Effector memory CD4-positive, alpha-beta T cell (primary cell): ENCODE results near the gene SEC14L1.
A peak's percentile ranks its signal among the peaks of the same experiment; 100 is the strongest.

Experiments used
- DNase-seq, 3 donors: peaks; one replicate each; pipeline ENCODE4 v3.0.0-alpha.2; 2020
- H3K27ac ChIP-seq: 2 replicates; pipeline ENCODE4 v1.7.0; 2013; ENCODE audit warnings: mild to moderate bottlenecking, low read length, moderate library complexity; ENCODE audit not compliant: insufficient read depth, poor library complexity, severe bottlenecking
- H3K27me3 ChIP-seq: replicated peaks from 2 replicates; pipeline ENCODE4 v1.7.0; 2013; ENCODE audit warnings: mild to moderate bottlenecking, low read length; ENCODE audit not compliant: insufficient read depth, control insufficient read depth, poor library complexity, severe bottlenecking
- H3K36me3 ChIP-seq: 2 replicates; pipeline ENCODE4 v1.7.0; 2013; ENCODE audit warnings: mild to moderate bottlenecking, low read length, moderate library complexity; ENCODE audit not compliant: control insufficient read depth, insufficient read depth
- H3K4me1 ChIP-seq: 2 replicates; pipeline ENCODE4 v1.7.0; 2013; ENCODE audit warnings: low read length, mild to moderate bottlenecking; ENCODE audit not compliant: control insufficient read depth, insufficient read depth, poor library complexity, severe bottlenecking
- H3K4me3 ChIP-seq: 2 replicates; pipeline ENCODE4 v1.7.0; 2013; ENCODE audit warnings: low read length, low read depth, mild to moderate bottlenecking; ENCODE audit not compliant: insufficient read depth, poor library complexity, severe bottlenecking
- H3K9me3 ChIP-seq: 2 replicates; pipeline ENCODE4 v1.7.0; 2013; ENCODE audit warnings: mild to moderate bottlenecking, low read length, moderate library complexity; ENCODE audit not compliant: control insufficient read depth

Gene SEC14L1

DNA sequence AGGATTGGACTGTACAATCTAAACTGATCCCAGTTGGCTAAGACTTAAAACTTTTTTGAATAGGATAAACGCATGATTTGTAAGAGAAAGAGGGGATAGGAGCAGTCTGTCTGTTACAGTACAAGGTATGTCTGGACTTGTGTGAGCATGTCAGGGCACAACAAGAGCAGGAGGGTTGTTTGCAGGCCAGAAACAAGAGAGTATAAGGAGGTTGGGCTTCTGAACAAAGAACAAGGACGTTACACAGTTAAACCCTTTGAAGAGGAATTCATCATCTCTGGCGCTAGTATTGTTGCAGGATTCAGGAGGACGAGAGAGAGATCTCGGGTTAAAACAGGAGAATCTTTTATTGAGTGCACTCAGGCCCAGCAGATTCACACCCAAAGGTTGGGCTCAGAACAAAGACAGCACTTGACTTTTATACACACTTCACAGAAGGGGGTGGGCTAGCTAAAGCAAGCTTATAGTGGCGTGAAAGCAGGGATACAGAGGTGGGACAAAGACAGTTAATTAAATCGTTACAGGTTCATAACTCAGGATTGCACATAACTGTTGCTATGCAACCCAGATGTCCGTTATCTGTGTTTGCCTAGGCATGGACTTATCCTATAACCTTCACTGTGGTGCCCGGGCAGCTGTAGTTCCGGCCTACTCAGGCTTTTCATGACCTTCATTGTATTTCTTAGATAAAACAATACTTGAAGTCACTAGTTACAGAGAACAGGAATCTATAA, 34.3 kb downstream of the SEC14L1 start:
- no peaks in the 10 kb centered on the region for H3K27me3 ChIP-seq
- no peak overlapping the region for H3K4me3 ChIP-seq
- peaks cover 14% of the 10 kb centered on the region for H3K9me3 ChIP-seq
- DNase-seq = no peak
- peaks cover 11% of the 10 kb centered on the region for H3K36me3 ChIP-seq
- no peaks in the 10 kb centered on the region for H3K4me1 ChIP-seq
- H3K27ac ChIP-seq = no peak overlapping the region

DNA sequence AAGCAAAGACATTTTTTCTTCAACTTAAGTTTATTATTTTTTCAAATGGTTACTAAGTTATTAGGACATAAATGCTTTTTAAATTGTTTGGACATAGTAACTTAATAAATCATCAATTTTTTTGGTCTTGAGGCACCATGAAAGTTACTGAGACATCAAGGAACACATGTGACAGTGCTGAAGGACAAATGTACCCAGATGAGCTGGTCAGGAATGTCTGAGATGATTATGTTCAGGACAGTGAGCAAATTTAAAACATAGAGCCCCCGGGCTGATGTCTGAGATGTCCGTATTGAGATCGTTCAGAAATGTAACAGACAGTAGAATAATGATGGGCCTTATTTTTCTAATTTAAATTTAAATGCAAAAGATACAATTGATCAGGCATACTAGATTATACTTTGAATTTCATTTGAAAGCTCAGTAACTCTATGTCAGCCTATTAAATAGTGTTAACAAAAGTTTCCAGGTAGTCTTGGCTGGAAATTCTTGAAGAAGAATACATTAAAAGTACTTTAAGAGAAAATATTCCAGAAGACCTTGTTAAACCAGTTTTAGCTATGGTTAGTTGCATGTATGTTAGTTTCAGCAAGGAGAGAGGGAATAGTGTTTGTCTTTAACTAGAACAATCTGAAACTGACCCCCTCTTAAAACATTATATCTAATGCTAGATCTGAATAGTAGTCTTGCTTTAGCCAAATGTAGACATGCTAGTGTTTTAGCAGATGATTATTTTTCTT, 36.4 kb downstream of the SEC14L1 start:
- Histone ChIP-seq H3K27ac (no peak overlapping the region), H3K9me3 (peaks cover 14% of the 10 kb centered on the region), H3K36me3 (peaks cover 11% of the 10 kb centered on the region), H3K4me3 (no peak overlapping the region), H3K4me1 (peaks cover 7% of the 10 kb centered on the region), H3K27me3 (no peaks in the 10 kb centered on the region)
- no peak for DNase-seq

DNA sequence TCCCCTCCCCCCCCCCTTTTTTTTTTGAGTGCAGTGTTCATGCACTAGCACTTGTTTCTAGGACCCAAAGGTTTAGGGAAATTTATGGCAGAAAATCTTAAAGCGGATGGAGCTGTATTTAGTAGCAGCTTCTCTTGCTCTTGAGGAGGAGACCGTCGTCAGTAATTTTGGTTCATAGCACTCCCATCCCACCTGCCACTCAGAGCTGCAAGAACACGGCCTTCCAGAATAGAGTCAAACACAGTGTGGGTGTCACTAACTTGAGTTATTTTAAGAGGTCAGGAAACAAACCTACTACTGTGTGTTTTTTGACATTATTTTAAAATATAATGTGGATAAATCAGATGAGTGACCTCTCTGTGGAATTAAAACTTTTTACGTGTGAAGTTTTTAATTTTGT, 37.3 kb downstream of the SEC14L1 start:
- Histone ChIP-seq H3K4me1 (peaks cover 16% of the 10 kb centered on the region), H3K27me3 (no peaks in the 10 kb centered on the region), H3K9me3 (peaks cover 14% of the 10 kb centered on the region), H3K36me3 (peaks cover 11% of the 10 kb centered on the region), H3K4me3 (no peak overlapping the region), H3K27ac (no peak overlapping the region)
- no peak for DNase-seq

DNA sequence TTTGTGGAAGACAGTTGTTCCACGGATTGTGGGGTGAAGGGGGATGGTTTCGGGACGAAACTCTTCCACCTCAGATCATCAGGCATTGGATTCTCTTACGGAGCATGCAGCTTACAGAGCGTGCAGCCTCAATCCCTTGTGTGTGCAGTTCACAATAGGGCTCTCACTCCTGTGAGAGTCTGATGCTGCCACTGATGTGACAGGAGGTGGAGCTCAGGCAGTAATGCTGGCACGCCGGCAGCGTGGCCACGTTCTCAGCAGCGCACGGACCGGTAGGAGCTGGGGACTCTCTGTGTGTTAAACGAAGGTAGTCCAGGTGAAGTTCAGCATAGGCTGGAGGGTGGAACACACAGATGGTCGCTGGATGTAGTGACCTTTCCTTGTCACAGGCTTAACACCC, 37.8 kb downstream of the SEC14L1 start:
- no peak for DNase-seq
- Histone ChIP-seq H3K36me3 (peaks cover 11% of the 10 kb centered on the region), H3K4me3 (no peak overlapping the region), H3K27ac (no peak overlapping the region), H3K4me1 (peaks cover 20% of the 10 kb centered on the region), H3K27me3 (no peaks in the 10 kb centered on the region), H3K9me3 (peaks cover 14% of the 10 kb centered on the region)

DNA sequence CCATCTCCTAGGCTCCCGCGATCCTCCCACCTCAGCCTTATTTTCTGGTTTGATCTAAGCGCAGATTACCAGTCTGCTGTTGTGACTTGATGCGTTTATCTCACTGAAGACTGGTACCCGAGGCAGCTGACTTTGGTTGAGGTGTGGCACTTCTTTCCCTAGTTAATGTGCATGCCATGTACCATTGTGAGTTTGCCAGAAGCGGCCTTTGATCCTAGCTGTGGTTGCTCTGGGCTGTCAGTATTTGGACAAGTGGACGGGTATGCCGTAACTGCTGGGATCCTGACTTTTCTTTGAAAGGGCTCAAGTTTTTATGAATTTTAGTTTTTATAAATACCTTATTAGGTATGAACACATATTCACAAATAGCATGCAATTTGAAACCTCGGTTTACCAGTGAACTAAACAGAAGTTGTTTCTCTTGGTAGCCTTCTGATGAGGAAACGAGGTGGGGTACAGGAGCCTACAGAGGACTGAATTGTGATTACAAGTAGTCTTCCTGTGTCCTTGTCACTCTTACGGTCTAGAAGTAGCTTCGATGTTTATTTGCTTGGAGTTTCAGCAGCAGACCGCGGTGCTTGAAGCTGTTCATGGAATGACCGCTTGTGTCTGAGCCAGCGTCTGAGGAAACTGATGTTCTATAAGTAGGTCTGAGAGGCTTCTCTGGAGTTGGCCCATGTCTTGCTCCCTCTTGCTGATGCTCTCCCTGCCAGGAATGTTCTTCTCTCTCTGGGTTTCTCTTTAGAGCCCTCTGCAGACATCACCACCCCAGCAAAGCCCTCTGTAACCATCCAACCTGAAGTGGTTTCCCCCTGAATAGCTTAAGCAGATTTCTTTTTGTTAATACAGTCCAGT, 40.0 kb downstream of the SEC14L1 start:
- Histone ChIP-seq H3K27me3 (no peaks in the 10 kb centered on the region), H3K27ac (no peak overlapping the region)
- DNase-seq = no peak

DNA sequence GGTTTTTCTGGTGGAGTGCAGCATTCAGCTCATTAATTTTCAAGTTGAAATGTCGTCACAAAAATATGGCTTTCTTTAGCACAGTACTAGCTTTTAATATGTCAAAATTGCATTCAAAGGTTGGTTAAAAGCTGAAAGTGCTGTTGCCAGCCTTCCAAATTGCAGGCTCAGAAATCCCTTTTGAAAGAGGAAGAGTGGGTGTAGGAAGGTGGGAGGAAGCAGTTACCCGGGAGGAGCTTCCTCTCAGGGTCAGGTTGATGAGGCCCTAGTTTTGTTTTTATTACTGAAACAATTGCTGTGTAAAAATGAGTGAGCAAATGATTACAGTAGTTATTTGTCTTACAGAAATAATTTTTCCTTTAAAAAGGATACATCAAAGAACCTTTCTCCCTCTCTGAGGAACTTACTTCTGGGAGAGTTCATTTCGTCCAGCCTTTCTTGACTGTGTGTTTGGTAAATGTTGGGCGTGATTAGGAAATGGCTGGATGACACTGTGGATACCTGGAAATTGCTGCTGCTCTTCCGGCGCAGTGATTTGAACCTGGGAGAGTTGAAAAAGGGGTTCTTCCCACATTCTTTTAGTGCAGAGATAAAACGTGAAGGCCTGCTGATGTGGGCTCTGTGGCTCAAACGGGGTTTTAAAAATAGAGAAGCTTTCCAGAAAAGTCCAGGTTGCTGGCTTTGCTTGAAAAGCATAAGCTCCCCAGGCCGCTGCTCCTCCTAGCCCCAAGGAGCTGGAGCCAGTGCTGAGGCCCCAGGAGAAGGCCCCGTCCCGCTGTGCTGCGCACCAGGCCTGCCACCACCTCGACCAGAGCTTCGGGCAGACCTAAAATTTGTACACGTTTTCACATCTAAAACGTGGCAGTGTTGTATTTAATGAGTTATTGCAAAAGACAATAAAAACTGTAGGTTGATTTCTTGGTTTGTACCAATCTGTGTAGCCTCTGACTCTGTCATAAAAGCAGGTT, 41.7 kb downstream of the SEC14L1 start:
- H3K4me1 ChIP-seq = peaks cover 20% of the 10 kb centered on the region
- no peaks in the 10 kb centered on the region for H3K27me3 ChIP-seq
- H3K9me3 ChIP-seq = no peaks in the 10 kb centered on the region
- DNase-seq = no peak
- no peaks in the 10 kb centered on the region for H3K36me3 ChIP-seq
- peak overlapping the region; percentile 23 for H3K27ac ChIP-seq
- H3K4me3 ChIP-seq = peak overlapping the region; percentile 6

More for the DNA sequence above, 40.0 kb downstream of the SEC14L1 start:
- no peak overlapping the region for H3K4me3 ChIP-seq
- peaks cover 20% of the 10 kb centered on the region for H3K4me1 ChIP-seq
- no peaks in the 10 kb centered on the region for H3K36me3 ChIP-seq
- no peaks in the 10 kb centered on the region for H3K9me3 ChIP-seq

DNA sequence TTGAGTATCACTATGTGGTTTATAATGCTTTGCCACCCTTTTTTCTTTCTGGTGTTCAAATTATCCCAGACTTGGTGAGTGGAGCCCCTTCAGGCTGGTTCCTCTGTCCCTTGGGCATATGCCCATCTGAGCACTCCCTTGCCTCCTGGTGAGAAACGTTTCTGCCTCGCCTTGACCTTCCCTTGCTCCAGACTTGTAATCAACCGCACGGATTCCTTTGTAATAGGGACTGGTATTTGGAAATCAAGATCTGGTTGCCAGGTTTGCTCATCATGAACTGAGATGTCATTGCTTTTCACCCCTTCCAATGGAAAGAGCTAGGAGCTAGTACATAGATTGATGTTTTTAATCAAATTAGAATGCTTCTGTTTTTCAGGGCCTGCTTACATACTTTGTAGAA, 43.7 kb downstream of the SEC14L1 start:
- Histone ChIP-seq H3K36me3 (no peaks in the 10 kb centered on the region), H3K4me1 (peaks cover 25% of the 10 kb centered on the region), H3K27ac (no peak overlapping the region), H3K27me3 (no peaks in the 10 kb centered on the region), H3K4me3 (no peak overlapping the region), H3K9me3 (no peaks in the 10 kb centered on the region)
- DNase-seq = no peak

GRCh38 chr17:77185137-77185536, 44.4 kb downstream of the SEC14L1 start:
- Histone ChIP-seq H3K36me3 (no peaks in the 10 kb centered on the region), H3K4me1 (peaks cover 25% of the 10 kb centered on the region), H3K27ac (no peak overlapping the region), H3K9me3 (no peaks in the 10 kb centered on the region), H3K4me3 (no peak overlapping the region), H3K27me3 (no peaks in the 10 kb centered on the region)
- no peak for DNase-seq

- DNase-seq = no peak
- Histone ChIP-seq H3K4me3 (no peak overlapping the region), H3K27me3 (no peaks in the 10 kb centered on the region), H3K36me3 (peaks cover 2% of the 10 kb centered on the region), H3K27ac (no peak overlapping the region), H3K9me3 (no peaks in the 10 kb centered on the region), H3K4me1 (peaks cover 25% of the 10 kb centered on the region)
These were observed 45.4 kb downstream of the SEC14L1 start for GRCh38 chr17:77186141-77186604.
